Suprapubic skin (tissue), 4 donors: ENCODE measurements around the gene MAB21L4.

ENCODE experiments used
- CTCF ChIP-seq, 2 donors: fragments of 200-600 bp in 1 of 2; fragments of 450-650 bp in 1 of 2; sonication (generic) in 1 of 2; IDR thresholded peaks; one replicate each; pipeline ENCODE4 v1.5.1; 2016 to 2019; ENCODE audit warnings: antibody characterized with exemption in 2 of 2, mild to moderate bottlenecking in 1 of 2, moderate library complexity in 1 of 2
- EP300 ChIP-seq: sonication (generic); formaldehyde crosslinking; IDR thresholded peaks from one replicate; pipeline ENCODE4 v1.6.1; 2017; ENCODE audit warnings: antibody characterized with exemption
- POLR2A ChIP-seq, 2 donors: fragments of 450-650 bp; IDR thresholded peaks; one replicate each; pipeline ENCODE4 v1.6.1; 2017; ENCODE audit warnings: antibody characterized with exemption in 2 of 2, mild to moderate bottlenecking in 2 of 2, moderate library complexity in 2 of 2
- POLR2AphosphoS5 ChIP-seq, 3 donors: sonication (generic); formaldehyde crosslinking; IDR thresholded peaks; one replicate each; pipeline ENCODE4 v1.6.1; 2017; ENCODE audit warnings: antibody characterized with exemption in 3 of 3

GRCh38 chr2:240861547-240861946, 34.4 kb downstream of the MAB21L4 start:
- TF ChIP-seq CTCF (IDR thresholded peaks at IDR 0.05): no peak
- no peak for TF ChIP-seq POLR2A (IDR thresholded peaks at IDR 0.05)
- no peak for TF ChIP-seq EP300
- no peak for TF ChIP-seq POLR2AphosphoS5 (IDR thresholded peaks at IDR 0.05)
